Skeletal muscle satellite cell (primary cell): ENCODE results near the gene EPX.

Experiments
- H3K27me3 ChIP-seq: 2 replicates; pipeline ENCODE4 v1.7.0; 2013; ENCODE audit warnings: low read length; ENCODE audit not compliant: control insufficient read depth, insufficient read depth
- H3K36me3 ChIP-seq: 2 replicates; pipeline ENCODE4 v1.7.0; 2013; ENCODE audit warnings: mild to moderate bottlenecking, control low read depth, low read length; ENCODE audit not compliant: insufficient read depth
- H3K4me1 ChIP-seq: 2 replicates; pipeline ENCODE4 v1.7.0; 2013; ENCODE audit warnings: low read length; ENCODE audit not compliant: control insufficient read depth, insufficient read depth
- H3K4me2 ChIP-seq: 2 replicates; pipeline ENCODE4 v1.7.0; 2013; ENCODE audit warnings: mild to moderate bottlenecking, low read length
- H3K4me3 ChIP-seq: 2 replicates; pipeline ENCODE4 v1.7.0; 2013; ENCODE audit warnings: low read length
- H3K9ac ChIP-seq: 2 replicates; pipeline ENCODE4 v1.7.0; 2013; ENCODE audit warnings: mild to moderate bottlenecking, low read depth, low read length, moderate library complexity
- H3K9me3 ChIP-seq: replicated peaks from 2 replicates; pipeline ENCODE4 v1.7.0; 2013; ENCODE audit warnings: mild to moderate bottlenecking, control low read depth, low read length

Gene EPX

DNA sequence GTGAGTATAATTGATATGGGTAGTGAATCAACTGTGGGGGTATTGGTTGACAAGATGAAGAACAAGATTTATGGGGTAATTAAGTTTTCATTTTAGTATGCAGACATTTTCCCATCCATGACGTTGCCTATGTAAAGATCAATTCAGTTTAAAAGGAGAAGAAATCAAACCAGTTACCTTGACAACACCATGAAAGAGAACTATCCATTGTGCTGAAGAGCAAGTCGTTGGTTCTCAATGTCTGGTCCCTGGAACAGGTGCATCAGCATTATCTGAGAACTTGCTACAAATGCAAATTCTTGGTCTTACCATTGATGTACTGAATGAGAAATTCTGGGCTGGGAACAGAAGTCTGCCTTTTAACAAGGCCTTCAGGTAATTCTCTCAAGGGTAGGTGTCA, 26.5 kb upstream of the EPX start:
- Histone ChIP-seq H3K4me1 (no peaks in the 10 kb centered on the region), H3K36me3 (no peaks in the 10 kb centered on the region), H3K4me2 (no peak overlapping the region), H3K4me3 (no peak overlapping the region), H3K27me3 (peaks cover 43% of the 10 kb centered on the region), H3K9ac (no peak overlapping the region), H3K9me3 (no peaks in the 10 kb centered on the region)

DNA sequence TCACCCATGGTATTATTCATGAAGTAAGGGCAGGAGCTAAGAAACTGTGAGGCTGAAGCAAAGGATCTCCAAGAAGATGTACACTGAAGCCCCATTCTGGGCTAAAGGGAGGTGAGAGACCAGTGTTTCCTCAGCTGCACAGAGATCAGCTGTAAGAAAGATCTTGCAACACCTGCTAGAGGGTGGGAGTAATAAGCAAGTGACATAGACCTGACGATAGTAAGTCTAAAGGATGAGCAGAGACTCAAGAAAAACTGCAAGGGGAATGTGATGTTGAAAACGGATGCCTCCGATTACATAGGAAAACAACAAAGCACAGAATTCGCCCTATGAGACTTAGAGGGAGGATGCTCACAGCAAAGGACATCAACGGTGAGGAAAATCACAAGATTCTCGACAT, 25.8 kb upstream of the EPX start, which contains the start of gene OR4D2:
Gene OR4D2 (plus strand): TSS at position 301 of the 400 bp plus-strand sequence. CDS start 2,674 bp downstream, outside the sequence.
- peaks cover 43% of the 10 kb centered on the region for H3K27me3 ChIP-seq
- H3K4me1 ChIP-seq: no peaks in the 10 kb centered on the region
- no peaks in the 10 kb centered on the region for H3K9me3 ChIP-seq
- H3K9ac ChIP-seq: no peak within 1 kb of the TSS
- no peak within 1 kb of the TSS for H3K4me3 ChIP-seq
- H3K36me3 ChIP-seq: no peaks in the 10 kb centered on the region
- no peak within 1 kb of the TSS for H3K4me2 ChIP-seq

DNA sequence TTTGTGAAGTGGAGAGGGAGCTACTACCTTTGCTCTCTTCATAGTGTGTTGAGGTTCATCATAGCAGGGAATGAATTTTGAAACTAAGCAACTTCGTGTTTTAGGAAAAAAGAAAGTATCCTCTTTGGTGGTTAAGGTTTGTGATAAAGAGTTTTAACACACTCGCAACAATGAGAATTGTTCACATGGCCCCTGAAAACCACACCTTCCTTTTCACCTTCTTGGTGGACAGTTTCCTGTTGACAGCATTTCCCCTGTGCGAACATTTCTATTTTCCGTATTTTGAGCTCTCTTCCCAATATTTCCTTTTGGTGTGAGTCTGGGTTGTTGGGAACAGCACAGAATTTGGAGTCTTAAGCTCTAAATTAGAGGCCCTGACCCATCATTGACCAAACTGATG, 21.9 kb upstream of the EPX start:
- H3K27me3 ChIP-seq: peaks cover 35% of the 10 kb centered on the region
- no peaks in the 10 kb centered on the region for H3K9me3 ChIP-seq
- no peak overlapping the region for H3K4me2 ChIP-seq
- no peaks in the 10 kb centered on the region for H3K4me1 ChIP-seq
- H3K9ac ChIP-seq: no peak overlapping the region
- H3K4me3 ChIP-seq: no peak overlapping the region
- H3K36me3 ChIP-seq: no peaks in the 10 kb centered on the region

GRCh38 chr17:58172369-58173071, 20.0 kb upstream of the EPX start:
- H3K36me3 ChIP-seq: no peaks in the 10 kb centered on the region
- H3K4me2 ChIP-seq: no peak overlapping the region
- H3K4me3 ChIP-seq: no peak overlapping the region
- H3K9ac ChIP-seq: no peak overlapping the region
- H3K27me3 ChIP-seq: peaks cover 35% of the 10 kb centered on the region
- H3K4me1 ChIP-seq: no peaks in the 10 kb centered on the region
- no peaks in the 10 kb centered on the region for H3K9me3 ChIP-seq

GRCh38 chr17:58174871-58175270, 17.7 kb upstream of the EPX start:
- Histone ChIP-seq H3K27me3 (peaks cover 30% of the 10 kb centered on the region), H3K4me2 (no peak overlapping the region), H3K9ac (no peak overlapping the region), H3K4me1 (no peaks in the 10 kb centered on the region), H3K36me3 (no peaks in the 10 kb centered on the region), H3K4me3 (no peak overlapping the region), H3K9me3 (no peaks in the 10 kb centered on the region)

DNA sequence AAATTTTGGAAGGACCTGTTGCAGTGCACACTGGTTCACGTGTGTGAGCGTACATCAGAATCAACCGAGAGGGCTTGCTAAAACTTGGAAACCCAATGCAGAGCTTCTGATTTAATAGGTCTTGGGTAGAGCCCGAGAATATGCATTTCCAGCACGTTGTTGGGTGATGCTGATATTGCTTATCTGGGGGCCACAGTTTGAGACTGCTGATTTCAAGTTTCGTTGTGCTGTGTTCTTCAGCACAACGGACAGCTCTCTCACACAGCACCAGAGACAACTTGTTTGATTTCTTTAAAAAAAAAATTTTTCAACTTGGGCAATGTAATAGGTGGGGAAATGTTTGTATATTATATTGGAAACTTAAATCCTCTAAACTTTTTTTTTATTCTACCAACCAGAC, 16.3 kb upstream of the EPX start:
- Histone ChIP-seq H3K27me3 (peaks cover 27% of the 10 kb centered on the region), H3K4me2 (no peak overlapping the region), H3K9me3 (no peaks in the 10 kb centered on the region), H3K9ac (no peak overlapping the region), H3K36me3 (no peaks in the 10 kb centered on the region), H3K4me3 (no peak overlapping the region), H3K4me1 (no peaks in the 10 kb centered on the region)

DNA sequence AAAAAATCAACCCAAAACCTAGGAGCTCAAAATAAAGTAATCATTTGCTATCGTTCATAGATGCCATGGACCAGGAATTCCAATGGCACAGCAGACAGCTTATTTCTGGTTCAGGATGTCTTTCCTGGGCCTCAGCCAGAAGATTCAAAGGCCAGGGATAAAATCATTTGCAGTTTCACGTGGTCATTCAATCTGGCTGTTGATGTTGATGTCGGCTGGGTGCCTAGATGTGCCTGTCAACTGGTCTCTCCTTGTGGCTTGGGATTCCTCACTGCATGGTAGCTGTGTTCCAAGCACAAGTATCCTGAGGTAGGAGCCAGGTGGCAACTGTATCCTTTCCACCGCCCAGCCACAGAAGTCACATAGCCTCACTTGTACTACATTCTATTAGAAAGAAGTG, 10.7 kb upstream of the EPX start:
- Histone ChIP-seq H3K27me3 (peaks cover 36% of the 10 kb centered on the region), H3K4me3 (no peak overlapping the region), H3K36me3 (no peaks in the 10 kb centered on the region), H3K9ac (no peak overlapping the region), H3K4me1 (no peaks in the 10 kb centered on the region), H3K9me3 (no peaks in the 10 kb centered on the region), H3K4me2 (no peak overlapping the region)

DNA sequence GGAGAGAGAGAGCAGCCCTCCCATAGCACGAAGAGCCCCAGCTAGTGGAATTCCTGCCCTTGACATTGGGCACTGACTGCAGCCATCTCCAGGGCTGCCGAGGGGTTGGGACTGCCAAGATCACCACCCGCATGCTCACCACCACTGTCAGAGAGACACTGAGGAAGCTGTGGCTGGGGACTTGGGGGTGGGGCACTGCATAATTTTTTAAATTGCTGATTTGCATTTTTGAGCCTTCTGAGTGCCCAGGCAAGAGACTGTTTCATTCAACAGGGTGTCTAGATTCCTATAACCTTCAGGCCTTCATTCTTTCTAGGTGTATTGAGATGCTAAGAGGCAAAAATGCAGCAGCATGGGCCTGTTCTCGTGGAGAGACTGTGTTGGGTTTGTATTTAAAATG, 9.0 kb upstream of the EPX start:
- no peaks in the 10 kb centered on the region for H3K9me3 ChIP-seq
- H3K4me1 ChIP-seq: no peaks in the 10 kb centered on the region
- no peak overlapping the region for H3K4me3 ChIP-seq
- no peaks in the 10 kb centered on the region for H3K36me3 ChIP-seq
- H3K27me3 ChIP-seq: peaks cover 51% of the 10 kb centered on the region
- no peak overlapping the region for H3K4me2 ChIP-seq
- no peak overlapping the region for H3K9ac ChIP-seq

GRCh38 chr17:58184308-58184985, 8.1 kb upstream of the EPX start:
- H3K4me1 ChIP-seq: no peaks in the 10 kb centered on the region
- H3K4me2 ChIP-seq: no peak overlapping the region
- H3K9me3 ChIP-seq: no peaks in the 10 kb centered on the region
- H3K27me3 ChIP-seq: peaks cover 51% of the 10 kb centered on the region
- no peak overlapping the region for H3K9ac ChIP-seq
- H3K36me3 ChIP-seq: no peaks in the 10 kb centered on the region
- no peak overlapping the region for H3K4me3 ChIP-seq

DNA sequence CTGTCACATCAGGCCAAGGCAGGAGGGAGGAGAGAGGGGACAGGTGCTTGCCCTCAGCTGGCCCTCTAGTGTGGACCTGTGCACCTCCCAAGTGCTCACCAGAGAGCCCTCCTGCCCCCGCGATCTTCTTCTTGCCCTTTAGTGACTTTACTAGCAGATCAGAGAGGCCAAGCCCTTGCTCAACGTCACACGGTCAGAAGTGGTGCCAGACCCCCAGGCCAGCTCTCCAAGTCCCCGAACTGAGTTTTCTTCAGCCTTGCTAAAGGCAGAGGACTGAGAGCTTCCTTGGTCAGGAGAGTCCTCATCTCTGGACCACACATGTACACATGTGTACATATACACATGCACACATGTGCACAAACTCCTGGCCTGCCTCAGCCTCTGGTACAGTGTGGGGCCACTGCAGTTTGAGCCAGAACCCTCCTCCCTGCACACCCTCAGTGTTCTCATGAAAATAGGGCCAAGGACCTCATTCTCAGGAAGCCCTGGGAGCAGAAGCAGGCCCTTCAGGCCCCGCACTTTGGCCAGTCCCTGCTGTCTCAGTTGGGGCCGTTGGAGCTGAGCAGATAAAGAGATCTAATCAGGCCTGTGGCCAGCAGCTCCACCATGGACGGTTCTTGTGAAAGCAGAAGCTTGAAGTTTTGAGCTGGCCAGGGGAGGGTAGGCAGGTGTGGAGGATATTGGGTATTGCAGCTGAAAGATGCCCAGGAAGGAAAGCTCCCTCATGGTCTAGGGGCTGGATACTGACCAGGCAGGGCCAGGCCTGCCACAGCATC, 7.4 kb upstream of the EPX start:
- Histone ChIP-seq H3K36me3 (no peaks in the 10 kb centered on the region), H3K4me2 (no peak overlapping the region), H3K9ac (no peak overlapping the region), H3K27me3 (peaks cover 45% of the 10 kb centered on the region), H3K4me3 (no peak overlapping the region), H3K4me1 (peaks cover 3% of the 10 kb centered on the region), H3K9me3 (no peaks in the 10 kb centered on the region)

DNA sequence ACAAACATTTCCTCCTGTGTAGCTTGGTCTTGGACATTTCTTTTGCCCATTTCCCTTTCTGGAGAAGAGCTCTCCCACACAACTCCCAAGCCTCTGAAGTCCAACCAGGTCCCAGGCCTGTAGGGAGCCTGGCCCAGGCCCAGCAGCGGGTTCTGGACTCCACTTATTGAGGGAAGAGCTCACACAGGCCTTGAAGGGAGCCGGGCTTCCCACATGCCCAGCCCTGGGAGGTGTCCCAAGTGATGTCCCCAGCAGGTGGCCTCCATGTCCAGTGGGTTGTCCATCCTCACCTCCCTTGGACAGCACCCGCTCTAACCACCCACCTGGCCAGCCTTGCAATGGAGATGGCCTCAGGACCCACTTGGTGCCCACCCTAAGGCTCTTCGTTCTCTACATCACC, 5.9 kb upstream of the EPX start:
- H3K9me3 ChIP-seq: no peaks in the 10 kb centered on the region

More for the DNA sequence above, 5.9 kb upstream of the EPX start:
- Histone ChIP-seq H3K36me3 (no peaks in the 10 kb centered on the region), H3K27me3 (peaks cover 41% of the 10 kb centered on the region), H3K4me1 (peaks cover 3% of the 10 kb centered on the region), H3K9ac (no peak overlapping the region), H3K4me2 (no peak overlapping the region), H3K4me3 (no peak overlapping the region)
